ENCODE results near the gene NPLOC4.

The NPLOC4 gene

DNA sequence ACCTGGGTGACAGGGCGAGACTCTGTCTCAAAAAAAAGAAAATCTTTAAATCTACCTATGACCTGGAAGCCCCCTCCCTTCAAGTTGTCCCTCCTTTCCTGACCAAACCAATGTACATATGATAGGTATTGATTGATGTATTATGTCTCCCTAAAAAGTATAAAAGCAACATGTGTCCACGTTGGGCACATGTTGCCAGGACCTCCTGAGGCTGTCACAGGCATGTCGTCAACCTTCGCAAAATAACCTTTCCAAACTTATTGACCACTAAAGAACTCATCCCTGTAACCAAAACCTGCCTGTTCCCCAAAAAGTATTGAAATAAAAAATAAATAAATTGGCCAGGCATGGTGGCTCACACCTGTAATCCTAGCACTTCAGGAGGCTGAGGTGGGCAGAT lies 25.1 kb upstream of the NPLOC4 start:
- no peak for DNase-seq

DNA sequence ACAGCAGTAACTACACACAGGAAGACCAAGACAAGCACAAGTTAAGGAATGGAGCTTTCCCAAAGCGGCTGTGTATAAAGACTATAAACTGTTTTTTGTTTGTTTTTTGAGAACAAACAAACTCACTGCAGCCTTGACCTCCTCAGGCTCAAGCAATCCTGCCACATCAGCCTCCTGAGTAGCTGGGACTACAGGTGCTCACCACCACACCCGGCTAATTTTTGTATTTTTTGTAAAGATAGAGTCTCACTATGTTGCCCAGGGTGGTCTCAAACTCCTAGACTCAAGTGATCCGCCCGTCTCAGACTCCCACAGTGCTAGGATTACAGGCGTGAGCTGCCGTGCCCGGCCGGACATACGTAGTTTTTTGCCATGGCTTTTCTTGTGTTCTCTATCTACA lies 23.5 kb upstream of the NPLOC4 start:
- no peak for DNase-seq

DNA sequence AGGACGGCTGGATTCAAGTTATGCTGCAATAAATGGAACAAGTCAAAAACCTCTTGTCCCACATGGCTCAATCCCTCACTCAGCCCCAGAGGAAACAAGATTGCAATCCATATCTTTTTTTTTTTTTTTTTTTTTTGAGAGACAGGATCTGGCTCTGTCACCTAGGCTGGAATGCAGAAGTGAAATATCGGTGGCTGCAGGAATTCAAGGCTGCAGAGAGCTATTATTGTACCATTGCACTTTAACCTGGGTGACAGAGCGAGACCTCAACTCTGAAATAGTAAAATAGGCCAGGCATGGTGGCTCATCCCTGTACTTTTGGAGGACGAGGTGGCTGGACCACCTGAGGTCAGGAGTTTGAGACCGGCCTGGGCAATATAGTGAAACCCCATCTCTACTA lies 22.1 kb upstream of the NPLOC4 start:
- no peak for DNase-seq

DNA sequence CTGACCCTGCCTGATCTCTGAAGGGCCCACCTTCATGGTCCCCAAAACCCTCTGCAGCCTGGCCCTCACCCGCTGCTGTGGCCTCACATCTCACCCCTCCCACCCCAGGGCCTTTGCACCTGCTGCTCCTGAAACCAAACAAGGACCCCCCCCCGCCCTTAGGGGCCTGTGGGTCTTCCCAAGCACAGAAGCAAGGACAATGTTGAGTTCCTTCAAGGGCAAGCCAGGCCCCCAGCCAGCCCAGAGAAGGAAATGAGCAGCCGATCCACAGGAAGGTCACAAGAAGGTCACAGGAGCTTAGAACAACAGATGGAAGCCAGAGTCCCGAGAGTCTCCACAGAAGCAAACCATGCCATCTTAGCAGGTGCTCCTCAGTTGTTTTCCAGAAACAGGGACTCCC lies 19.9 kb upstream of the NPLOC4 start:
- no peak for DNase-seq

DNA sequence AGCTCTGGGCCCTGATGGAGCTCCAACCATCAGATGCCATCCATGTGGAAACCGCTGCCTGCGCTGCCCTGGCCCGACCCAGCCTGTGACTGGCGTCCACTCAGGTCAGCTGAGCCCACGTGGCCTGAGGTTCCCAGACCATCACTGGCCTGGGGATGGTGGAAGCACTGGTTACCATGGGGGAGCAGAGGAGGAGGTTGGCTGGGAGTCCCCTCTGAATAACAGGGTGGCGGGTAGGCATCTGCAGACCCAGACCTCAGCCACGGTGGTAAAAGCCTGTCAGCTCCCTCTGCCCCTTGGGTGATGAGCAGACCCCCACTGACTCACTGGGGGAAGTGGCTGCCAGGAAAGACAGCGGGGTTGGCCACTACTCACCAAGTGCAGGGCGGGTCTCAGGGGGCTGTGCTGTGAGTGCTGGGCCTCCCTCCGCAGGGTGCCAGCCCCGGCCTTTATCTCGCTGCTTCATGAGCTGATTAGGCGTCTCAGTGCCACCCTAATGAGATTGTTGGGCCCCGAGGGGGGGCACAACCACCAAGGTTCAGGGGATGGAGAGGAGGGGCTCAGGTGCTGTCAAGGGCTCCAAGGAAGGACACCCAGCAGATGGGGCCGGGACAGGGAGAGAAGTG lies 19.3 kb upstream of the NPLOC4 start, which contains the start of gene PDE6G:
PDE6G (minus strand) TSS at position 425 of the 626 bp plus-strand sequence. CDS start 3,237 bp downstream, outside the sequence.
- no peak for DNase-seq

DNA sequence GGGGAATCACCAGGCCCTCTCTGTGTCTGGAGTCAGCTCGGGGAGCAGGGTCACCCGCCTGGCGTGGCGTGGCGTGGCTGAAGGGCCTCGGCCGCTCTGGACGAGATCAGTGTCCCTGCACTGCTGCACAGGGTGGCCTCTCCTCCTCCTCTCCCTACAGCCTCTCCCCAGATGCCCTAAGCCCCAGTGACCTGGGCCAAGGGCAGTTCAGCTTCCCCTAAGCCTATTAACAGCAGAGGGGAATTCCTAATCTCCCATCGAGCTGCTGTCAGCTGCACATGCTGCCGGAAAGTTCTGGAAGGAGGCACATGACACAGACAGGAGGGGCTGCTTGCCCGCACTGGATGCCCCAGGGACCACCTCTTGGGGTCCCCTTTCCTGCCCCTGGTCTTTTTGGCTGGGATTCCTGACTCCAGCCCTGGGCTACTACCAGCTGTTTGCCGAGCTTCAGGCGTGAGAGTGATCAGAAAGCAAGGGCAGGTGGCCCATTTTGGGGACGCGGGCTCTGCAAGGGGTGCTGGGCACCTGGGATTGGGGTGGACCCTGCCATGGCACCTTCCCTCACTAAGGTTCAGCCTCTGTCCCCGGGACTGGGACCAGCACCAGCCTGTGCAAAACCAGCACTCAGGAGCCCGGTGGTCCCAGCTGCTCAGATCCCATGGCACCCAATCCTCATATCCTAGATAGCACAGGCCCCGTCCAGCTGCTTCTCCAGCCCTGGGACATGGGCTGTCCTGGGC lies 18.6 kb upstream of the NPLOC4 start:
- no peak for DNase-seq

GRCh38 chr17:81652906-81653771 lies 16.2 kb upstream of the NPLOC4 start:
- DNase-seq = no peak

DNA sequence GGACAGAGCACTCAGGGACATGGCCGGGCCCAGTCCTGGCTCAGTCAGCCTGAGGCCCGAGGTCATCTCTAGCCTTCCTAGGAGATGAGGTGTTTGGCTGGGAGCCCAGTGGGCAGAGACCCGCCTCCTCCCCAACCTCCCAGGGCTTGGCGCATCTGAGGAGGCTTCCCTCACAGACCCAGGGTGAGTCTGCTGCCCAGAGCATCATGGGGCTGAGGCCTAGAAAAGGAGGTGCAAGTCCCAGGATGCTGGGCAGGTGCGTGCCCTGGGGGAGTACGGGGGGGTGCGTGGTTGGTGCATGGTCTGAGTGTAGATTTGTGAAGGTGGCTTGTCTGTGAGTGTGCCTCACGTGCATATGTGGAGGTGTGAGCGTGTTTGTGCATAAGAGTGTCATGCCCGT lies 14.8 kb upstream of the NPLOC4 start:
- DNase-seq = no peak

GRCh38 chr17:81650951-81651350 lies 14.0 kb upstream of the NPLOC4 start:
- DNase-seq = no peak

GRCh38 chr17:81648707-81649085 lies 11.8 kb upstream of the NPLOC4 start:
- DNase-seq = no peak

DNA sequence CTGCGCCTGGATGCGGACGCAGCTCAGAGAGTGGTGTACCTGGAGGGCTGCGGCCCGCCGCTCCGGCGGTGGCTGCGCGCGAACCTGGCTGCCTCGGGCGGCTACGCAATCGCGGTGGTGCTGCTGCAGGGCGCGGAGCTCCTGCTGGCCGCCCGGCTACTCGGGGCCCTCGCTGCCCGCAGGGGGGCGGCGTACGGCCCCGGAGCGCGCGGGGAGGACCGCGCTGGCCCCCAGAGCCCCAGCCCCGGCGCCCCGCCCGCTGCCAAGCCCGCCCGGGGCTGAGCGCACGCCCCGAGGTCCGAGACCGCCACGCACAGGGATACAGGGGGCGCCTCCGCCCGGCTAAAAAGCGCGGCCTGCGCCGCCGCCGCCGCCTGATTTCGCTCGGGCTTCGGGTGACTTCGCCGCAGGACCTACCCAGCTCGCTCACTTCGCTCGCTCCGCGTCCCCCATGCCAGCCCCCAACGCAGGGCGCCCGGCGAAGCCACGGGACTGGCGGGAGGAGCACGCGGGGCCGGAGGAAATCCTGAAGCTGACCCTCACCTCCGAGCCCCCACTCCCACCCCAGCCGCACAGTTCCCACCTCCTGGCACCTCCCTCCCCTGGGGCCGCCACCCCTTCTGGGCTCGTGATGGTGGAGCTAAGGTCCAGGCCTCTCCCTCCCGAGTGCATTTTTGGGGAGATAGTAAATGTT lies 11.2 kb upstream of the NPLOC4 start:
- no peak for DNase-seq

GRCh38 chr17:81647640-81648012 lies 10.7 kb upstream of the NPLOC4 start:
- no peak for DNase-seq

- no peak for DNase-seq
Observed at GRCh38 chr17:81646869-81647600, 10.1 kb upstream of the NPLOC4 start.

DNA sequence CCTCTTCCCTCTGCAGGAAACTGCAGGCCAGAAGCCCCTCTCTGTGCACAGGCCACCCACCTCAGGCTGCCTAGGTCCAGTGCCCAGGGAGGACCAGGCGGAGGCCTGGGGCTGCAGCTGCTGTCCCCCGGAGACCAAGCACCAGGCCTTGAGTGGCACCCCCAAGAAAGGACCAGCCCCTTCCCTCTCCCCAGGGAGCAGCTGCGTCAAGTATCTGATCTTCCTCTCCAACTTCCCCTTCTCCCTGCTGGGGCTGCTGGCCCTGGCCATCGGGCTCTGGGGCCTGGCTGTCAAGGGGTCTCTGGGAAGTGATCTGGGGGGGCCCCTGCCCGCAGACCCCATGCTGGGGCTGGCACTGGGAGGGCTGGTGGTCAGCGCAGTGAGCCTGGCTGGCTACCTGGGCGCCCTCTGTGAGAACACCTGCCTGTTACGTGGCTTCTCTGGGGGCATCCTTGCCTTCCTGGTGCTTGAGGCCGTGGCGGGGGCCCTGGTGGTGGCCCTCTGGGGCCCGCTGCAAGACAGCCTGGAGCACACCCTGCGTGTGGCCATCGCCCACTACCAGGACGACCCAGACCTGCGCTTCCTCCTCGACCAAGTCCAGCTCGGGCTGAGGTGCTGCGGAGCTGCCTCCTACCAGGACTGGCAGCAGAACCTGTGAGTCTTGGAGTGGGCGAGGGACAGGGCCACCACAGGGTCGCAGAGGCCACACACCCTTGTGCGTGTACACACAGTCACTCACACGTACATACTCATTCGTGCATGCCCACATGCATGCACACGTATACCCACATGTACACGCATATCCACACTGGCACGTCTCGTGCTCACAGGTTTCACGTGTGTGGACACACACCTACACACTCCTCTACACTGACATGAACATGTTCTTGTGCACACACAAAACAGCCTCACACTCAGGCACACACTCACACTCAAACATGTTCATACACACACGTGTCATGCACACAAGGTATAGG lies 8.4 kb upstream of the NPLOC4 start:
- no peak for DNase-seq

DNA sequence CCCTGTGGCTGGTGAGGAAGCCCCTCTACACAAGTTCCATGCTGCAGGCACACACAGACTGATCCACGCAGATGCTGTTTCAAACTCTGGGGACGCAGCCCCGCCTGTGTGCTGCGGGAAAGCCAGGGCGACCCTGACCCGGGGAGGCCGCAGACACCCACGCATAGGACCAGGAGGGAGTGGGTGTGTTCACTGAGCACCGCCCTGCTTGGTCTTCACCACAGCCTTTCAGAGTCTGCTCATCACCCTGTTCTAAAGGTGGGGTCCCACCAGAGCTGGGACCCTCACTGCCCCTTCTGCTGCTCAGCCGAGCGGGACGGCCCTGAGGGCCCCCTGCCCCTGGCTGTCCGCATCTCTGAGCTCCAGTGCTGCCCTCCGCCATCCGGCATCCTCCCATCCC lies 7.6 kb upstream of the NPLOC4 start:
- no peak for DNase-seq

- no peak for DNase-seq
Observed at GRCh38 chr17:81641825-81642489, 5.0 kb upstream of the NPLOC4 start.

- no peak for DNase-seq
Observed at GRCh38 chr17:81640011-81640410, 3.1 kb upstream of the NPLOC4 start.

DNA sequence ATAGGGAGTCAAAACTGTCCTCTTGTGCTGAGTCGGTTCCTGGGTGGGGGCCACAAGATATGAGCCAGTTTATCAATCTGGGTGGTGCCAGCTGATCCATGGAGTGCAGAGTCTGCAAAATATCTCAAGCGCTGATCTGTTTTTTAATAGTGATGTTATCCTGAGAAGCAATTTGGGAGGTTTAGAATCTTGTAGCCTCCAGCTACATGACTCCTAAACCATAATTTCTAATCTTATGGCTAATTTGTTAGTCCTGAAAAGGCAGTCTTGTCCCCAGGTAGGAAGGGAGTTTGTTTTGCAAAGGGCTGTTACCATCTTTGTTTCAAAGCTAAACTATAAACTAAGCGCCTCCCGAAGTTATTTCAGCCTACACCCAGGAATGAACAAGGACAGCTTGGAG lies 1.8 kb upstream of the NPLOC4 start:
- DNase-seq = no peak

GRCh38 chr17:81635973-81636504 lies 873 bp downstream of the NPLOC4 start:
- DNase-seq = no peak

DNA sequence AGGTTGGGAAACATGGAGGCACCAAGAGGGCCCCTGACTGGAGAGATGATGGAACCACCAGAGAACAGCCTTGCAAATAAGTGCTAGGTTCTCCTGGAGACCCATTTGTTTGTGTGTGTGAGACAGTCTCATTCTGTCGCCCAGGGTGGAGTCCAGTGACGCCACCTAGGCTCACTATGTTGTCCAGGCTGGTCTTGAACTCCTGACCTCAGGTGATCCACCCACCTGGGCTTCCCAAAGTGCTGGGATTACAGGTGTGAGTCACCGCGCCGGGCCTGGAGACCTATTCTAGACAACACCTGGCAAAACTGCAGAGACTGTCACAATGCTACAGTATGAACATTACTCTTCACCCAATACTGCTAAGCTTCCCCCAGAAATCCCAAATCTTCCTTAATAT lies 1.5 kb downstream of the NPLOC4 start:
- no peak for DNase-seq
